Mucosa of rectum (tissue), 2 donors: ENCODE data around the gene TGIF1.

Experiments
- H3K27ac ChIP-seq, 2 donors: one replicate each; pipeline ENCODE4 v1.7.0; 2013; ENCODE audit warnings: inconsistent platforms in 2 of 2, low read depth in 2 of 2, low read length in 2 of 2
- H3K27me3 ChIP-seq, 2 donors: one replicate each; pipeline ENCODE4 v1.7.0; 2013; ENCODE audit warnings: low read length in 2 of 2; ENCODE audit not compliant: control insufficient read depth in 2 of 2, insufficient read depth in 2 of 2
- H3K36me3 ChIP-seq, 2 donors: one replicate each; pipeline ENCODE4 v1.7.0; 2013; ENCODE audit warnings: low read length in 2 of 2; ENCODE audit not compliant: control insufficient read depth in 2 of 2, insufficient read depth in 2 of 2
- H3K4me1 ChIP-seq, 2 donors: one replicate each; pipeline ENCODE4 v1.7.0; 2013; ENCODE audit warnings: low read length in 2 of 2, mild to moderate bottlenecking in 1 of 2; ENCODE audit not compliant: control insufficient read depth in 2 of 2, insufficient read depth in 2 of 2
- H3K4me3 ChIP-seq, 2 donors: one replicate each; pipeline ENCODE4 v1.7.0; 2013; ENCODE audit warnings: low read length in 2 of 2
- H3K9ac ChIP-seq, 2 donors: one replicate each; pipeline ENCODE4 v1.7.0; 2013; ENCODE audit warnings: low read length in 2 of 2, low read depth in 1 of 2, mild to moderate bottlenecking in 1 of 2
- H3K9me3 ChIP-seq, 2 donors: one replicate each; pipeline ENCODE4 v1.7.0; 2013; ENCODE audit warnings: low read length in 2 of 2; ENCODE audit not compliant: control insufficient read depth in 2 of 2
- donor health status: healthy.
- donor health status: Normal muscosa, but diverticular disease.

TGIF1 gene

GRCh38 chr18:3494245-3494526 is 44.2 kb downstream of the TGIF1 start:
- Histone ChIP-seq H3K36me3 (no peaks in the 10 kb centered on the region), H3K9ac (no peak overlapping the region), H3K27ac (no peak overlapping the region), H3K27me3 (no peaks in the 10 kb centered on the region), H3K4me1 (peaks cover 0 to 3% of the 10 kb centered on the region in 2 donors), H3K4me3 (no peak overlapping the region), H3K9me3 (no peaks in the 10 kb centered on the region)

- H3K4me3 ChIP-seq = no peak overlapping the region
- no peaks in the 10 kb centered on the region for H3K27me3 ChIP-seq
- H3K9me3 ChIP-seq = no peaks in the 10 kb centered on the region
- H3K4me1 ChIP-seq = peaks cover 0 to 7% of the 10 kb centered on the region in 2 donors
- H3K36me3 ChIP-seq = no peaks in the 10 kb centered on the region
- H3K9ac ChIP-seq = no peak overlapping the region
- no peak overlapping the region for H3K27ac ChIP-seq
These were observed 44.6 kb downstream of the TGIF1 start for GRCh38 chr18:3494569-3494968.

GRCh38 chr18:3495691-3496430 is 45.9 kb downstream of the TGIF1 start:
- H3K4me3 ChIP-seq = no peak overlapping the region
- H3K4me1 ChIP-seq = peaks cover 0 to 7% of the 10 kb centered on the region in 2 donors
- H3K9ac ChIP-seq = no peak overlapping the region
- peaks cover 5 to 8% of the 10 kb centered on the region in 2 donors for H3K27me3 ChIP-seq
- no peaks in the 10 kb centered on the region for H3K36me3 ChIP-seq
- no peaks in the 10 kb centered on the region for H3K9me3 ChIP-seq
- H3K27ac ChIP-seq = no peak overlapping the region

DNA sequence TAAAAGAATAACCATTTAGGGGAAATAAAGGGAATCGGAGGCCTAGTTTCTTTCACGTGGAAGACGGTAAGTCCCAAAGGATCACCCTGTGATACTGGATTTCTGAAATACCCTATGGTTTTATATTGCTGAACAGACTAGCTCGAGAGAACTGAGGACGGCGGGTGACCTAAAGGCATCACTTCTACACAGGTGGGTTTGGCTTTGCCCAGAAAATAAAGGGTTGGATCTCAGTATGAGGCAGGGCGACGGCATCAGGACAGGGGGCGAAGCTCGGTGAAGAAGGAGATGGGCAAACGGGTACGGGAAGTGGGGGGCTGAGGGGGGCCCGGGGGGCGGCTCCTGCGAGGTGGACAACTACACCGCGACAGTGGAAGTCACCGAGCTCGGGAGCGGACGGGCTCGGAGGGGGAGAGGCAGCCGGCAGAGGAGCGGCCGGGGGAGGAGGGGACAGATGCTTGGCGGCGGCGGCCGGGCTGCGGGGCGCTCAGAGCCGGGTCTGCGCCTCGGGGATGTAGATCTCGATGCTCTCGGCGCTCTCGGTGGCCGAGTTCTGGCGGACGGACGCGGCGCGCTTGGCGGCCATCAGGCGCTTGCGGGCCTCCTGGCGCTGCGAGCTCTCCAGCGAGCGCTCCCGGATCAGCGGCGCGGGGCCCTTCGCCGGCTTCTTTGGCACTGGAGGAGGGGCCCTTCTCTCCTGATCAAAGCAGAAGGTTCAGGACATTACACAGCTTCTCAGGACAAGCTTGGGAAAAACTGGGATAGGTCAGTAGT is 48.9 kb downstream of the TGIF1 start:
- no peak overlapping the region for H3K27ac ChIP-seq
- H3K9me3 ChIP-seq = no peaks in the 10 kb centered on the region
- H3K27me3 ChIP-seq = peaks cover 8 to 9% of the 10 kb centered on the region in 2 donors
- H3K4me3 ChIP-seq = peak overlapping the region; percentile 58 to 61
- H3K9ac ChIP-seq = peak overlapping the region; percentile 3 to 60
- peaks cover 0 to 3% of the 10 kb centered on the region in 2 donors for H3K4me1 ChIP-seq
- no peaks in the 10 kb centered on the region for H3K36me3 ChIP-seq

GRCh38 chr18:3499501-3499900 is 49.5 kb downstream of the TGIF1 start:
- H3K9ac ChIP-seq = peak overlapping the region; percentile 3 to 60
- peaks cover 0 to 3% of the 10 kb centered on the region in 2 donors for H3K4me1 ChIP-seq
- peak overlapping the region; percentile 58 to 61 for H3K4me3 ChIP-seq
- H3K27ac ChIP-seq = no peak overlapping the region
- H3K36me3 ChIP-seq = no peaks in the 10 kb centered on the region
- H3K9me3 ChIP-seq = no peaks in the 10 kb centered on the region
- H3K27me3 ChIP-seq = peaks cover 8 to 9% of the 10 kb centered on the region in 2 donors

- Histone ChIP-seq H3K4me1 (peaks cover 0 to 3% of the 10 kb centered on the region in 2 donors), H3K9me3 (no peaks in the 10 kb centered on the region), H3K27ac (no peak overlapping the region), H3K4me3 (no peak overlapping the region), H3K36me3 (no peaks in the 10 kb centered on the region), H3K9ac (no peak overlapping the region), H3K27me3 (peaks cover 8 to 9% of the 10 kb centered on the region in 2 donors)
These were observed 50.0 kb downstream of the TGIF1 start for GRCh38 chr18:3500016-3500415.

GRCh38 chr18:3502650-3503049 is 52.7 kb downstream of the TGIF1 start:
- no peaks in the 10 kb centered on the region for H3K36me3 ChIP-seq
- peaks cover 0 to 3% of the 10 kb centered on the region in 2 donors for H3K4me1 ChIP-seq
- H3K4me3 ChIP-seq = no peak overlapping the region

DNA sequence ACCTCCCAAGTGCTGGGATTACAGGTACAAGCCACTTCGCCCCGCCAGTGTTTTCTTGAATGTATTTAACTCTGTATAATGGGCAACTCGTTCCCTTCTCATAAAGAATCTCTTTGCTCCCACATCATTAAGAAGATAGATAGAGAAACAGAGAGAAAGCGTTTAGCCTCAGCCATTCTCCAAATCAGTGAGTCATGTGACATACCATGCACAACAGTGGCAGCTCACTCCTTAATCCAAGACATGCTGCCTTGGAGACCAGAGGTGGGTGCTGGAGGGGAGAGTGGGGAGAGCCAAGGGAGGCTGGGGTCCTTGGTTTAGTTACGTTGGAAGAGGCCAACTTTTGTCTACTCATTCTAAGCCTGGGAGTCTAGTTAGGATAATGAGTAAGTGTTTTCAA is 54.7 kb downstream of the TGIF1 start:
- Histone ChIP-seq H3K9ac (no peak overlapping the region), H3K36me3 (no peaks in the 10 kb centered on the region), H3K27me3 (peaks cover 8 to 9% of the 10 kb centered on the region in 2 donors), H3K4me1 (no peaks in the 10 kb centered on the region), H3K4me3 (no peak overlapping the region), H3K9me3 (no peaks in the 10 kb centered on the region), H3K27ac (no peak overlapping the region)

More at GRCh38 chr18:3502650-3503049, 52.7 kb downstream of the TGIF1 start:
- H3K9me3 ChIP-seq = no peaks in the 10 kb centered on the region
- H3K27ac ChIP-seq = no peak overlapping the region
- peaks cover 8 to 9% of the 10 kb centered on the region in 2 donors for H3K27me3 ChIP-seq
- no peak overlapping the region for H3K9ac ChIP-seq

GRCh38 chr18:3508576-3509549 is 58.9 kb downstream of the TGIF1 start:
- Histone ChIP-seq H3K36me3 (no peaks in the 10 kb centered on the region), H3K9me3 (no peaks in the 10 kb centered on the region), H3K27me3 (no peaks in the 10 kb centered on the region), H3K4me1 (no peaks in the 10 kb centered on the region), H3K9ac (no peak overlapping the region), H3K27ac (no peak overlapping the region), H3K4me3 (no peak overlapping the region)
